GM12874 (cell line): ENCODE data around the gene RPS6KA3.

Experiments
- CTCF ChIP-seq: IDR thresholded peaks from 2 replicates; pipeline ENCODE4 v1.5.1; 2011; ENCODE audit warnings: low read depth, mild to moderate bottlenecking, control low read depth, low read length, moderate library complexity; ENCODE audit not compliant: insufficient read depth

RPS6KA3 gene

GRCh38 chrX:20271186-20271585 lies 4.5 kb upstream of the RPS6KA3 start:
- TF ChIP-seq CTCF: no peak

DNA sequence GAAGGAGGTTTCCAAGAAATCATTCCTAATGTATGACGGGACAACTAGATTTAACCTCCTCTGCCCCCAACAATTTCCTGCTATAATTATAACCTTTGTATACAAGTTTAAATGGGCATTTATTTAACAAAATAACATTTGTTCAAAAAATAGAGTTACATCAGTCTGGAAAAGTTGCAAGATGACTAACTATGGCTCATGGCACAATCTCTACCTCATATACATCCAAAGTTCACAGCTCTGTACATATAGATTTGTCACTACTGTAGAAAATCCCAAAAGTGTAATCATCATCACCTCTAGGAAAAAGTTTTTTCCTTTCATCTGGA lies 3.8 kb upstream of the RPS6KA3 start:
- TF ChIP-seq CTCF: no peak

- no peak for TF ChIP-seq CTCF
Observed at GRCh38 chrX:20269848-20270561, 3.3 kb upstream of the RPS6KA3 start.

DNA sequence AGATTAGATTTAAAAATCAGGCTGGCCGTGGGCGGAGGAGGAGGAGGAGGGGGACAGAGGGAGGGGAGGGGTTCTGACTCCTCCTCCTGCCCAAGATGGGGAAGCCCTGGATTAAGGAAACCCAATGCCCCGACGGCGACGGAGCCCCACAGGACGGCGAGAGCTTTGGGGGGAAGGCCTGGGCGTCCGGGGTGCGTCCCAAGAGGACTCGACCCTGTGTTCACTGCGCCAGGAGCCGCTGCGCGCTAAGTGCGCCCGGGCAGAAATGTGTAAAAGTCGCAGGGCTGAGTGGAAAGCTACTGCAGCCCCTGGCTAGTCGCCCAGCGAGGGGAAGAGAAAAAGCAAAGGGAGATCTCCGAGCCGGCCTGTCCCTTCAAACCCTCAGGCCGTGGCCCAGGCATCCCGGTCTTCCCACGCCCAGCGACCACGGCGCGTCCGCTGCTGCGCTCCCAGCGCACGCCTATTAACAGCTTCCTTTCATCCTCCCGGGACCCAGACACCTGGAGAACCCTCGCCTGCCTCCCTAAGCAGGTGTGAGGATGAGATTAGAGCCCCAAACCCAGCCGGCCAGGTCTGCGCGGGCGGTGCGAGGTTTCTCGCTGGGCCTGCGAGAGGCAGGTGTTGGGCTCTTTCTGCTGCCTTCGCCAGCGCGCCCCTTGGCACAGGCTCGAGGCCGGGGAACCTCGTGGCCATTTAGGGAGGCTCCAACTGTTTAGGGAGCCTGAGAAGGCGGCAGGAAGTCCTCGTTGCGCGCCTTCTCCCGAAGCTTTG lies 1.4 kb upstream of the RPS6KA3 start:
- TF ChIP-seq CTCF: no peak

DNA sequence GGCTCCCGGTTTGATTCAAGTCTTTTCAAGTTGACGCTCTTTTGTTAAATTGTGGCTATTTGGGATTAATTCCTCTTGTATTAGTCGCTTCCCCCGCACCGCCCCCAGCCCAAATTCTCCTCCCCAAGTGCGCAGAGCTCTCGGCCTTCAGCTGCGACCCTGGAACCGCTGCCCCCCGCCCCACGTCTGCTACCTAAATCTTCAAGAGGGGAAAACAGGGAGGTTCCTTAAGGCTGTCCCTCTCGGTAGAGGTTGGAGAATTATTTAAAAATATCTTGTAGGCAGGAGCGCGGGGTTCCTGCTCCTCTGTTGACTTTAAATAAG lies 860 bp upstream of the RPS6KA3 start:
- no peak for TF ChIP-seq CTCF

DNA sequence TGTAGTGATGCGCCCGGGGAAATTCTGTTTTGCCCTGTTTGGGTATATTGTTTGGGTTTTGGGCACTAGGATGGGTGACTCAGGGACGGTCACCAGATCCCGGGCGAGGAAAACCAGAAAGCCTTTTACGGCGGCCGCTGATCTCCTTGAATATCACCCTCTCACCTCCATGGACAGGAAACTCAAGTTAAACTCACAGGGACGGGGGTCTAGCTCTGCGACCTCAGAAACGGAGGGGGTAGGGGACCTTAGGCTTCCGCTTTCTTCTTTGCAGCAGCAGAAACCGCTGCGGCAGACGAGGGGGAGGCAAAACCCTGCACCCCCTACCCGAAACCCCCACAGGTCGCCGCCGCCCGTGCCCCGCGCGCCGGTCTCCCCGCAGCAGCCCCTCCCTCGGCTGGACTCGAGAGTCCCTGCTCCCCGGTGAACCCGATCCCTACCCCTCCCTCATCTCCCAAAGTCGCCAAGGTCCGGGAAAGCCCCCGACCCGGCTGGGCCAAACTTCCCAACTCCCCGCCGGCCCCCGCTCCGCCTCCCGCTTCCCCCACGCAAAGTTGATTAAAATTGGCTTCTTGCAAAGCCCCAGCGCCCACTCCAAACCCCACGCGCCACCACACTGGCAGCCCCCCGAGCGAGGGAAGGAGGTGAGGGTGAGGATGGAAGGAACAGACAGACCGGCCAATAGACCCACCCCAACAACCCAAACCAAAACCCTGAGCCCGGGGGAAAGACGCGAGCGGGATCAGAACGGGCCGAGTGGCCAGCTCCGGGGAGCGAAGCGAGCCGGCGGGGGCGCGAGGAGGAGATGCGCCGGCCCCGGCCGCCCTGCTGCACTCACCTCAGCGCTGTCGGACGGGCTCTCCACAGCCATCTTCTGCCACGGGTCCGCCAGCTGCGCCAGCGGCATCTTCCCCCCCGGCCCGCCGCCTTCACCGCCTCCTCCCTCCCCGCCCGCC lies 705 bp downstream of the RPS6KA3 start:
- TF ChIP-seq CTCF: no peak

- TF ChIP-seq CTCF: no peak
Observed at GRCh38 chrX:20265221-20265725, 1.4 kb downstream of the RPS6KA3 start.
